Hypothalamus (tissue), 51 donors: ENCODE data around the gene CYP2S1.

Source experiments
- DNase-seq, 51 donors: peaks; one replicate each; lab custom pipeline; 2025; lab: John Stamatoyannopoulos, UW

The CYP2S1 gene

DNA sequence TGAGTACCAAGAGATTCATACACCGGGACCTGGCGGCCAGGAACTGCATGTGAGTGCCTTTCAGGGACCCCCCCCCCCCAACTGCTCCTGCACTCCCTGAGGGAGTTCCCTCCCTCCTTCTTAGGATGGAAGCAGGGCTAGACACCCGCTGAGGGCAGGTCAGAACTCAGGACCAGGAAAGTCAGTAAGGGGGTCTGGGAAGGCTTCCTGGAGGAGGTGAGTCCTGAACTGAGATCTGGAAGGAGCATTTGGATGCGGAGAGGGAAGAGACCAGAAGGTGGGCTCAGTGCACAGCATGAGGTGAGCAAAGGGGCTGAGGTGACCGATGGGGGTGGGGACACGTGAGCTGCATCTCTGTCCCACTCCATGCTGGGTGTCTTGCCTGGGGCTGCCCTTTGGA is 60.6 kb downstream of the CYP2S1 start:
- no peak for DNase-seq

DNA sequence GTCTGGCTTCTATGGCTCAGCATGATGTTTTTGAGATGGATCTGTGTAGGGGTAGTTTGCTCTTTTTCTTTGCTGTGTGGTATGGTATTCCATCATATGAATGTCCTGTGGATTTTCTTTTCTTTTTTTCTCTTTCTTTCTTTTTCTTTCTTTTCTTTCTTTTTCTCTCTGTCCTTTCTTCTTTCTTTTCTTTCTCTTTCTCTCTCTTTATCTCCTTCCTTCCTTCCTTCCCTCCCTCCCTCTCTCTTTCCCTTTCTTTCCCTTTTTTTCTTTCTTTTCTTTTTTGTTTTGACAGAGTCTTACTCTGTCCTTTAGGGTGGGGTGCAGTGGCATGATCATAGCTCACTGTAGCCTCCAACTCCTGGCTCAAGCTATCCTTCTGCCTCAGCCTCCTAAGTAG is 62.2 kb downstream of the CYP2S1 start:
- DNase-seq = no peak
